GM12872 (cell line): Measurements from ENCODE around the gene MTHFSD.

Experiments used
- CTCF ChIP-seq: IDR thresholded peaks from 3 replicates; pipeline ENCODE4 v1.5.1; 2011; ENCODE audit warnings: low read depth, mild to moderate bottlenecking, low read length, moderate library complexity; ENCODE audit not compliant: insufficient read depth

MTHFSD gene

GRCh38 chr16:86554917-86555703 is at the start of gene MTHFSD:
Gene MTHFSD (minus strand): TSS chr16:86555235. CDS start chr16:86555184, 51 bp downstream.
- TF ChIP-seq CTCF = no peak

GRCh38 chr16:86604436-86605193 is 49.6 kb upstream of the MTHFSD start:
- TF ChIP-seq CTCF = no peak

- no peak for TF ChIP-seq CTCF
Observed at GRCh38 chr16:86602521-86602920, 47.5 kb upstream of the MTHFSD start.

- TF ChIP-seq CTCF = no peak
Observed at GRCh38 chr16:86601356-86601755, 46.3 kb upstream of the MTHFSD start.

GRCh38 chr16:86598607-86599565 is 43.9 kb upstream of the MTHFSD start:
- TF ChIP-seq CTCF = no peak

GRCh38 chr16:86597880-86598606 is 43.0 kb upstream of the MTHFSD start:
- TF ChIP-seq CTCF = no peak
